GM21515 (cell line): ENCODE results near the gene PCDHGA5.
"Not testable (repeated sequence)": the region's sequence is repeated elsewhere in the genome, so short reads cannot be mapped to it uniquely, and the experiment has no call there.

ENCODE experiments used
- ATAC-seq: cut with Tn5 transposase; IDR thresholded peaks from one replicate; pipeline ENCODE4 v1.9.1; 2021; ENCODE audit not compliant: unreplicated experiment

The PCDHGA5 gene

GRCh38 chr5:141412854-141413539 lies 49.0 kb downstream of the PCDHGA5 start, which contains the start of gene PCDHGA10:
PCDHGA10 (plus strand) TSS chr5:141412987; CDS start chr5:141413176, 189 bp downstream.
- ATAC-seq, result peak; percentile 62

DNA sequence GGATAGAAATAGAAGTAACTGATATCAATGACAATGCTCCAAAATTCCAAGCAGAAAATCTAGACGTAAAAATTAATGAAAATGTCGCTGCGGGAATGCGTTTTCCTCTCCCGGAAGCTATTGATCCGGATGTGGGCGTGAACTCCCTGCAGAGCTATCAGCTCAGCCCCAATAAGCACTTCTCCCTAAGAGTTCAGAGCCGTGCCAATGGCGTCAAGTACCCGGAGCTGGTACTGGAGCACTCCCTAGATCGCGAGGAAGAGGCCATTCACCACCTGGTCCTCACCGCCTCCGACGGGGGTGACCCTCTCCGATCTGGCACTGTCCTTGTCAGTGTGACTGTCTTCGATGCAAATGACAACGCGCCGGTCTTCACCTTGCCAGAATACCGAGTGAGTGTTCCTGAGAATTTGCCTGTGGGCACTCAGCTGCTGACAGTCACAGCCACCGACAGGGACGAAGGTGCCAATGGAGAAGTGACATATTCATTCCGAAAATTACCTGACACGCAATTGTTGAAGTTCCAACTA lies 49.6 kb downstream of the PCDHGA5 start:
- no peak for ATAC-seq

- ATAC-seq, result not testable (repeated sequence)
These were observed 50.7 kb downstream of the PCDHGA5 start for GRCh38 chr5:141414548-141415274.

GRCh38 chr5:141415275-141415618 lies 51.3 kb downstream of the PCDHGA5 start:
- ATAC-seq, result not testable (repeated sequence)
